K562 (cell line): ENCODE data around the gene ATP10B.

Experiments used
- CTCF ChIP-seq, 3 experiments: IDR thresholded peaks in 2 of 3; conservative IDR thresholded peaks in 1 of 3; 2 replicates each; pipeline ENCODE4 v1.5.1; 2011 to 2012; ENCODE audit warnings: low read length in 3 of 3, mild to moderate bottlenecking in 3 of 3, control low read depth in 2 of 3, improper control_type of control experiment in 1 of 3, inconsistent platforms in 1 of 3, low read depth in 1 of 3, mixed read lengths in 1 of 3, moderate library complexity in 1 of 3; ENCODE audit not compliant: insufficient read depth in 2 of 3
- SIX5 ChIP-seq, 2 experiments: IDR thresholded peaks; 2 replicates each; pipeline ENCODE4 v1.6.1; 2011; ENCODE audit warnings: low read length in 2 of 2, borderline replicate concordance in 1 of 2, low read depth in 1 of 2, mild to moderate bottlenecking in 1 of 2, moderate library complexity in 1 of 2; ENCODE audit not compliant: insufficient read depth in 1 of 2
- SP2 ChIP-seq: IDR thresholded peaks from 2 replicates; pipeline ENCODE4 v1.6.1; 2011; ENCODE audit warnings: mild to moderate bottlenecking, low read depth, low read length, moderate library complexity; ENCODE audit not compliant: poor library complexity, severe bottlenecking; ENCODE audit errors: extremely low read depth

DNA sequence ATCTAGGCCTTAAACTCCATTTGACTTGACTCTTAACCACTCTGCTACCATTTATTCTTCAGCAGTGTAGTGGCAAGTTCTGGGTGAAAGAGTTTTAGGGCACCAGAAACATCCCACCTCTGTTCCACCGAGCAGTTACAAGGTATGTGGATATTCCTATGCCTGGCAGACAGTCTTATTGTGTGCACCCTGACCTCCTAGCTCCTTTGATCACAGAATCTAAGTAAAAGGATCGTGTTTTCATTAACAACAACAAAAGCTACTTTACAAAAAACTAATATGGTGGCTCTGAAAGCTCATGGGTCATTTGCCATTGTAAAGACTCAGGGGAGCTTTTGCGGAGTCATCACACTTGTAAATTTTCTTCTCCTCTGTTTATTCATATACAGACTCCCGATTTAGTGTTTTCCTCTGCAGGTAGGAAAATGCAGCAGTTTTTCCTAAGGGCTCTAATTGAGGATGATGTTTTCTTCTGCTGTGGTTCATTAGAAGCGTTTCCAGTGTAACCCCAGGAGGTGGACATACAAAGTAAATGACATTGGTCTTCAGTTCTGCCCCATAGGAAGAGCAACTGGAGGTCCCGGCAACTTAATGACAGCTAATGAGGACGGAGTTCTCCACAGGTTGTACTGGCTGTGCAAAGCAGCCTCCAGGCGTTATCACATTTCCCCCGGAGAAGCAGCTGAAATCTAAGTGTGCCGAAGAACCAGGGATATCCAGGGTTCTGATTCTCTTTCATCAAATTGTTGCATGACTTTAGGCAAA is 78.2 kb downstream of the ATP10B start:
- TF ChIP-seq CTCF (IDR thresholded peaks at IDR 0.05 in 2 of 3, conservative IDR thresholded peaks at IDR 0.05 in 1 of 3; ENCODE audit: insufficient read depth in 2 of 3, low read depth in 1 of 3, low read length in 3 of 3) (no peak), SIX5 (IDR thresholded peaks at IDR 0.05; ENCODE audit: borderline replicate concordance in 1 of 2, insufficient read depth in 1 of 2, low read depth in 1 of 2, low read length in 2 of 2) (no peak), SP2 (no peak)
